Measurements from ENCODE around the gene GAA. TPM values are rescaled to one million over a fixed set of nuclear protein-coding genes. Genes with fewer than 3 reads are reported as not detected.
A peak's percentile ranks its signal among the peaks of the same experiment; 100 is the strongest.

Gene GAA
- total and polyA plus RNA-seq, 10 of the 15 experiments (the other 5 are each of a cell fraction or from before 2014, with no cell fraction given) = 0.18 to 10.5 (median 4.1) TPM

- ATAC-seq = peak; percentile 93
- RAD21 ChIA-PET (ENCODE audit: unreplicated experiment) = interaction anchor here (0.7 to 1.4 kb wide), 3 partner anchors 11 to 46 kb away, joined by 3 to 9 read pairs (median 4); partner anchors contain the start of gene GAA
- Histone ChIP-seq H3K27ac (ENCODE audit: control insufficient read depth, insufficient read depth) (peak within 1 kb of the TSS; percentile 79), H3K9me3 (replicated peaks; ENCODE audit: control insufficient read depth, insufficient read depth, low read length) (no peaks in the 10 kb centered on the region), H3K9ac (ENCODE audit: control insufficient read depth, insufficient read depth, low read length) (peak within 1 kb of the TSS; percentile 88), H3K4me1 (ENCODE audit: control insufficient read depth, insufficient read depth, low read length) (peaks cover 15% of the 10 kb centered on the region), H3K4me3 (peak within 1 kb of the TSS; percentile 92), H3K27me3 (replicated peaks in 1 of 2; ENCODE audit: control insufficient read depth in 2 of 2, insufficient read depth in 2 of 2, low read length in 1 of 2) (no peaks in the 10 kb centered on the region), H2AFZ (ENCODE audit: control insufficient read depth, low read depth, low read length) (peak within 1 kb of the TSS; percentile 85), H3K79me2 (ENCODE audit: control insufficient read depth, insufficient read depth, low read length) (peaks cover 42% of the 10 kb centered on the region), H3K36me3 (ENCODE audit: control insufficient read depth in 2 of 2, insufficient read depth in 2 of 2, low read length in 1 of 2) (peaks cover 7 to 11% of the 10 kb centered on the region in 2 experiments), H4K20me1 (ENCODE audit: control insufficient read depth, insufficient read depth) (0 out of 2 replicates have a peak, but pooled peaks cover 3% of the 10 kb centered on the region), H3K4me2 (ENCODE audit: control insufficient read depth, insufficient read depth) (peak within 1 kb of the TSS; percentile 75)
- DNase-seq (ENCODE audit: low read depth, low spot score) = peak; percentile 98
- POLR2A ChIA-PET = interaction anchor here (0.6 kb wide), 1 partner anchor 177 kb away, joined by 3 read pairs; no protein-coding TSS in a partner anchor
- SMC1A ChIA-PET (ENCODE audit: uncharacterized antibody, unreplicated experiment) = interaction anchor here (1.3 kb wide), 1 partner anchor 15 kb away, joined by 3 read pairs; no protein-coding TSS in a partner anchor
- intact Hi-C loops (cut with micrococcal nuclease; ENCODE audit: unreplicated experiment) = loop anchor here (1.0 kb wide), 1 partner anchor 112 kb away; no protein-coding TSS in a partner anchor
- under 1% methylated on average over 90 of the region's 90 CpGs for WGBS (ENCODE audit: insufficient coverage, insufficient replicate concordance, low lambda C conversion rate, missing lambda C conversion rate)
- CTCF ChIA-PET = interaction anchor here (1.4 kb wide), 1 partner anchor 23 kb away, joined by 3 read pairs; no protein-coding TSS in a partner anchor
- TSS peak; percentile 96 for BruUV-seq (replicated peaks)
- FAIRE-seq = peak; percentile 96
- in situ Hi-C loops (cut with MboI) = no loop called here
- TF ChIP-seq YBX1 (IDR thresholded peaks at IDR 0.05) (no peak), IKZF1 (conservative IDR thresholded peaks at IDR 0.05) (peak; percentile 63), MYB (IDR thresholded peaks at IDR 0.05; ENCODE audit: borderline replicate concordance, low read depth, low read length) (no peak), ZNF24 (IDR thresholded peaks at IDR 0.05) (no peak), BHLHE40 (IDR thresholded peaks at IDR 0.05; ENCODE audit: borderline replicate concordance in 1 of 2, low read depth in 2 of 2, low read length in 1 of 2) (peak; percentile 97 to 98), ZBTB33 (IDR thresholded peaks at IDR 0.05) (no peak), USF2 (IDR thresholded peaks at IDR 0.05; ENCODE audit: borderline replicate concordance, low read depth, low read length) (peak; percentile 65), MTA2 (IDR thresholded peaks at IDR 0.05; ENCODE audit: low read depth) (no peak), USF1 (IDR thresholded peaks at IDR 0.05; ENCODE audit: borderline replicate concordance, extremely low read length, insufficient read depth, low read depth, low read length) (peak; percentile 76), RELB (IDR thresholded peaks at IDR 0.05; ENCODE audit: low read depth) (peak; percentile 15; the same call in 1 of the 2 replicates), SREBF1 (IDR thresholded peaks at IDR 0.05; ENCODE audit: low read length) (no peak), MEF2B (IDR thresholded peaks at IDR 0.05; ENCODE audit: partially characterized antibody, poor library complexity, severe bottlenecking) (no peak), IRF5 (IDR thresholded peaks at IDR 0.05; ENCODE audit: borderline replicate concordance) (peak; percentile 81), TCF7 (IDR thresholded peaks at IDR 0.05; ENCODE audit: borderline replicate concordance) (no peak)
Observed at GRCh38 chr17:80147035-80147822, 45.8 kb downstream of the GAA start, which contains the start of gene EIF4A3. EIF4A3 (minus strand) TSS chr17:80147128; CDS start chr17:80146961, 167 bp downstream.

Measured in GM12878 (cell line).